Stimulated activated naive CD4-positive, alpha-beta T cell treated with Interleukin-2 at 50 U/mL for 16 hours (primary cell): Measurements from ENCODE around the gene DLGAP1.
"Not testable (repeated sequence)": the region's sequence is repeated elsewhere in the genome, so short reads cannot be mapped to it uniquely, and the experiment has no call there.

ENCODE experiments used
- DNase-seq: peaks from one replicate; lab custom pipeline; 2025; lab: John Stamatoyannopoulos, UW

Gene DLGAP1

GRCh38 chr18:3603421-3604234 is 851.5 kb downstream of the DLGAP1 start:
- DNase-seq: no peak

DNA sequence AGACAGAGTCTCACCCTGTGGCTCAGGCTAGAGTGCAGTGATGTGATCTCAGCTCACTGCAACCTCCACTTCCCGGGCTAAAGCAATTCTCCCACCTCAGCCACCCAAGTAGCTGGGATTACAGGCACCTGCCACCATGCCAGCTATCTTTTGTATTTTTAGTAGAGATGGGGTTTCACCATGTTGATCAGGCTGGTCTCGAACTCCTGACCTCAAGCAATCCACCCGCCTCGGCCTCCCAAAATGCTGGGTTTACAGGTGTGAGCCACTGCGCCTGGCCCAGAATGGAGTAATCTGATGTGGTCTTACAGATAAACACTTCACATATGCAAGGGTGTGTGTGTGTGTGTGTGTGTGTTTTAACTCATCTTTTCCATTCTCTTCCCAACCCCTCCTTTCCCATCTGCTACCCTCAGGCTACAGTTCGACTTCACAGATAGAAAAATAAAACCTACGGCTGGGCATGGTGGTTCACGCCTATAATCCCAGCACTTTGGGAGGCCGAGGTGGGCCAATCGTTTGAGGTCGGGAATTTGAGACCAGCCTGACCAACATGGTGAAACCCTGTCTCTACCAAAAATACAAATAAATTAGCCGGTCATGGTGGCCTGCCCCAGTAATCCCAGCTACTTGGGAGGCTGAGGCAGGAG is 853.9 kb downstream of the DLGAP1 start:
- not testable (repeated sequence) for DNase-seq

DNA sequence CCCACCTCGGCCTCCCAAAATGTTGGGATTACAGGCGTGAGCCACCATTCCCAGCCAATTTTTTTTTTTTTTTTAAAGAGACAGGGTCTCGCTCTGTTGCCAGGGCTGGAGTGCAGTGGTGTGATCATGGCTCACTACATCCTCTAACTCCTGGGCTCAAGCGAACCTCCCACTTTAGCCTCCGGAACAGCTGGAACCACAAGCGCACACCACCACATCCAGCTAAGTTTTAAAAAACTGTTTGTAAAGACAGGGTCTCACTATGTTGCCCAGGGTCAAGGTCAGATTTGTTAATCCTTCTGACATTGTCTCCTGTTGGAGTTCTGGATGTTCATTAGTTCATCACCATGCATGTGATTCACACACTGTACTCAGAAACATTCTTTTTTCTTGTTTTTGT is 855.2 kb downstream of the DLGAP1 start:
- DNase-seq: no peak

- DNase-seq: no peak
These were observed 855.9 kb downstream of the DLGAP1 start for GRCh38 chr18:3599195-3599594.

DNA sequence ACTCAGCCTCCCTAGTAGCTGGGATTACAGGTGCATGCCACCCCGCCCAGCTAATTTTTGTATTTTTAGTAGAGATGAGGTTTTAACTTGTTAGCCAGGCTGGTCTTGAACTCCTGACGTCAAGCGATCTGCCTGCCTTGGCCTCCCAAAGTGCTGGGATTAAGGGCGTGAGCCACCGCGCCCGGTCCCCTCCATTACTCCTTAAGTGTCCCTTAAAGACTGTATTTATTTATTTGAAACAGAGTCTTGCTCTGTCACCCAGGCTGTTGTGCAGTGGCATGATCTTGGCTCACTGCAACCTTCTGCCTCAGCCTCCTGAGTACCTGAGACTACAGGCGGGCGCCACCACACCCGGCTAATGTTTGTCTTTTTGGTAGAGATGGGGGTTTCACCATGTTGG is 856.5 kb downstream of the DLGAP1 start:
- DNase-seq: no peak

DNA sequence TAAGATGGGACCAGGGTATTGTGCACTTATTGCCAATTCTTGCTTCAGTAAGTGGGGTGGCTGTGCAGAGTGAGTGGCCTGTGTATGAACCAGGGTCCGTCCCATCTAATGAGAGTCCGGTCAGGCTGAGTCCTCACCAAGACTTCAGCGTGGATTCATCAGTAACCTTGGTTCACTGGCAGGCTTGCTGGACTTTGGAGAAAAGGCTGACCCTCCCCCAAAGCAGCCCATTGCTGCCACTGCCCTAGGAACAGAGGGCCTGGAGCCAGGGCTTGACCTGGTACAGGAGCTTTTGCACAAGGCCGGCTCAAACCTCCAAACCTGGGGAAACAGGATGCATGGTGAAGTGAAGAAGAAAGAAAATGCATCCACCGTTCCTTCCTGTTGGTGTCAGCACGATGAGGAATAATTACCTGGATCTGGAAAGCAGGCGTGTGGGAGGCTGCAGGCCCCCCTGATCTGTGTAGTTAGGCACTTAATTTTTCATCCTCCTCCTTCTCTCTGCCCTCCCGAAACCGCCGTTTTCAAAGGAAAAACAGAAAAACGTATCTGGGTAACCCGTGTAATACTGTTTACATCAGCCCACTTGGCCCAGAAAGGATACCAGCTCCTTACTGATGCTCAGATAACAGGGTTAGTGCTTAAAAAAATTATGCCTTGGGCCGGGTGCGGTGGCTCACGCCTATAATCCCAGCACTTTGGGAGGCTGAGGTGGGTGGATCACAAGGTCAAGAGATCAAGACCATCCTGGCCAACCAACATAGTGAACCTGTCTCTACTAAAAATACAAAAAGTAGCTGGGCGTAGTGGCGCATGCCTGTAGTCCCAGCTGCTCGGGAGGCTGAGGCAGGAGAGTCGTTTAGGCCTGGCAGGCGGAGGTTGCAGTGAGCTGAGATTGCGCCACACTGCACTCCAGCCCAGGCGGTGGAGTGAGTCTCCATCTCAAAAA is 857.4 kb downstream of the DLGAP1 start:
- DNase-seq: no peak

GRCh38 chr18:3596637-3597384 is 858.3 kb downstream of the DLGAP1 start:
- DNase-seq: peak; percentile 55

GRCh38 chr18:3596324-3596636 is 858.8 kb downstream of the DLGAP1 start:
- DNase-seq: no peak

GRCh38 chr18:3595369-3596273 is 859.5 kb downstream of the DLGAP1 start:
- peak; percentile 15 for DNase-seq

DNA sequence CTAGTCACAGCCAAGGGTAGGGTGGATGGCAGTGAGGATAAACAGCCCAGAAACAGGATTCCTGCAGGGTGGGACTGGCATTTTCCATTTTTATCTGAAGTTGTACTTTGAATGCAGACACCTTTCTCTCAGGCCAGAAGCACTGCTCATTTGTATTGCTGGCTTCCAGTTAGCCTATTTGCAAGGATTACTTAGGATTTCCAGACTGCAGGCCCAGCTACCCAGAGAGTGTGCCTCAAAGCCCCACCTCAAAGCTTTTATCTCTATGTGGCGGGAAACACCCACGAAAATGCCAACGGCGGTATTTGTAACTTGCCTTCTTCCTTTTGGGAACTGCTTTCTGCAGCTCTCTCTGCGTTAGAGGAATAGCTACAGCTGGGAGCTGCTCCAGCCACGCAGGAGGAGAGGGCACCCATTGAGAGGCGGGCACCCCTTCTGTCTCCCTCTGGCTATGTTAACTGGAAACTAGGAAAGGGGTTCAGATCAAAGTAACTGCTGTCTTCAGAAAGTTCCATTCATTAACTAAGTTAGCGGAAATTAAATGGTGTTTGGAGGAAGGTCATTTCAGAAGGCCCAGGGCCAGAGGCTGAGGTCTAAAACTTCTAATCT is 860.2 kb downstream of the DLGAP1 start:
- peak; percentile 18 for DNase-seq

- DNase-seq: peak; percentile 87
These were observed 861.0 kb downstream of the DLGAP1 start for GRCh38 chr18:3593904-3594759.

DNA sequence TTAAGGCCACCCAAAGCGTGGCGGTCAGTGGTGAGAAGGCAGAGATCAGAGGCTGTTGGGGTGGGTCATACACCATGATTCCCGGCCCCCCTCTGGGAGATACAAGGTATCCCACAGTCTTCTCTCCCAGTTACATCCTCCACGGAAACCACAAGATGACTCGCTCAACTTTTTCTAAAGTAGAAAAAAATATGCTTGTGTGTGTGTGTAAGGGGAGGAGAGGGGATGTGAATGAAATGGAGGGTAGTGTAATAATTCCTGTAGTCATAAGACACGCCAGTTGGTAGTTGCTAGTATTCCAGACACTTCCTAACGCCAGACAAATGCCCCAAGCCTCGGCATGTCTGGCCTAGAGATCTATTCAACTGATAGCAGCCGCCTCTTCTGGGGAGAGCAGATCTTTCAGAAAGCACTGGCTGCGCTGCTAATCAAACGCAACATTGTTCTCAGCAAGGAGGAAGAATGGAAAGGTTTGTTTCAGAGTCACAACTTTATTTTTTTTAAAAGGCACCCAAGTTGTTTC is 861.7 kb downstream of the DLGAP1 start:
- no peak for DNase-seq

- DNase-seq: no peak
These were observed 862.2 kb downstream of the DLGAP1 start for GRCh38 chr18:3592864-3593263.

GRCh38 chr18:3590096-3590630 is 864.9 kb downstream of the DLGAP1 start:
- DNase-seq: no peak

GRCh38 chr18:3585656-3586509 is 869.2 kb downstream of the DLGAP1 start:
- DNase-seq: peak; percentile 62

GRCh38 chr18:3584897-3585460 is 870.1 kb downstream of the DLGAP1 start:
- no peak for DNase-seq

- DNase-seq: no peak
These were observed 870.7 kb downstream of the DLGAP1 start for GRCh38 chr18:3584266-3584861.
